HUES64 (cell line): ENCODE results near the gene ERC2.

Experiments used
- H3K27ac ChIP-seq: 2 replicates; pipeline ENCODE4 v1.7.0; 2013; ENCODE audit warnings: low read depth, low read length, inconsistent platforms
- H3K27me3 ChIP-seq: 2 replicates; pipeline ENCODE4 v1.6.1; 2013; ENCODE audit warnings: mild to moderate bottlenecking, low read length; ENCODE audit not compliant: insufficient read depth
- H3K36me3 ChIP-seq: 2 replicates; pipeline ENCODE4 v1.6.1; 2013; ENCODE audit warnings: mild to moderate bottlenecking, low read length; ENCODE audit not compliant: insufficient read depth
- H3K4me1 ChIP-seq: 2 replicates; pipeline ENCODE4 v1.6.1; 2013; ENCODE audit warnings: mild to moderate bottlenecking, low read length, moderate library complexity; ENCODE audit not compliant: insufficient read depth
- H3K4me3 ChIP-seq: 2 replicates; pipeline ENCODE4 v1.5.1; 2013; ENCODE audit warnings: mild to moderate bottlenecking, low read length, moderate library complexity
- H3K9ac ChIP-seq: 2 replicates; pipeline ENCODE4 v1.6.1; 2013; ENCODE audit warnings: mild to moderate bottlenecking, low read depth, low read length
- H3K9me3 ChIP-seq: 2 replicates; pipeline ENCODE4 v1.6.1; 2013; ENCODE audit warnings: low read depth, low read length; ENCODE audit not compliant: insufficient read depth
- WGBS: fragments of 150-250, 120-280 bp; methylation state at CpG from one replicate; pipeline ENCODE4 v1.1.7; 2013; ENCODE audit warnings: missing lambda C conversion rate; 5-methylcytosine and 5-hydroxymethylcytosine counted together

ERC2 gene

DNA sequence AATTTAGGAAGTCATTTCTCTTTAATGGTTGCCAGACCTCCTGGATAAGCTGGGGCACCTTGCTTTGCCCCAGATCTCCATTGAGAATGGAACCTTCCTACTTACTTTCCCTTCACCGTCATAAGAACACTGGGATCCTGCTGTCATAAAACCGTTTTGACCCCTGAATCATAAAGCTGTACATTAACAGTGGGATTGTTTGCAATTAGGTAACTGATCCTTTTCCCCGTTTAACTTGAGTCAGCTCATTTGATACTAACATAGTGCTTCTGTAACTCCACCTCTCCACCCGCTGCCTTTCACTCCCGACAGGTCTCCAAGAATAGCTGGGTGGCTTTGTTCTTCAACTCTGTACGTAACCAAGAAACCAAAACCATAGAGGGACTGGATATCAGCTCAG, 673.0 kb downstream of the ERC2 start:
- Histone ChIP-seq H3K4me3 (no peak overlapping the region), H3K27me3 (no peaks in the 10 kb centered on the region), H3K27ac (no peak overlapping the region), H3K36me3 (no peaks in the 10 kb centered on the region), H3K9me3 (0 out of 2 replicates have a peak, but pooled peaks cover 2% of the 10 kb centered on the region), H3K9ac (no peak overlapping the region), H3K4me1 (no peaks in the 10 kb centered on the region)
- WGBS: 93% methylated on average over 6 of the region's 6 CpGs

- Histone ChIP-seq H3K9me3 (0 out of 2 replicates have a peak, but pooled peaks cover under 1% of the 10 kb centered on the region), H3K9ac (no peak overlapping the region), H3K4me1 (no peaks in the 10 kb centered on the region), H3K27me3 (no peaks in the 10 kb centered on the region), H3K27ac (no peak overlapping the region), H3K4me3 (no peak overlapping the region), H3K36me3 (no peaks in the 10 kb centered on the region)
- WGBS: 89% methylated on average over 2 of the region's 2 CpGs
Observed at GRCh38 chr3:55792742-55793141, 675.5 kb downstream of the ERC2 start.

GRCh38 chr3:55792009-55792408, 676.3 kb downstream of the ERC2 start:
- H3K9me3 ChIP-seq: no peaks in the 10 kb centered on the region
- H3K4me1 ChIP-seq: no peaks in the 10 kb centered on the region
- H3K9ac ChIP-seq: no peak overlapping the region
- H3K4me3 ChIP-seq: no peak overlapping the region
- no peaks in the 10 kb centered on the region for H3K27me3 ChIP-seq
- H3K27ac ChIP-seq: no peak overlapping the region
- H3K36me3 ChIP-seq: no peaks in the 10 kb centered on the region
- no CpG with 5 or more reads among the region's 1 CpG for WGBS

DNA sequence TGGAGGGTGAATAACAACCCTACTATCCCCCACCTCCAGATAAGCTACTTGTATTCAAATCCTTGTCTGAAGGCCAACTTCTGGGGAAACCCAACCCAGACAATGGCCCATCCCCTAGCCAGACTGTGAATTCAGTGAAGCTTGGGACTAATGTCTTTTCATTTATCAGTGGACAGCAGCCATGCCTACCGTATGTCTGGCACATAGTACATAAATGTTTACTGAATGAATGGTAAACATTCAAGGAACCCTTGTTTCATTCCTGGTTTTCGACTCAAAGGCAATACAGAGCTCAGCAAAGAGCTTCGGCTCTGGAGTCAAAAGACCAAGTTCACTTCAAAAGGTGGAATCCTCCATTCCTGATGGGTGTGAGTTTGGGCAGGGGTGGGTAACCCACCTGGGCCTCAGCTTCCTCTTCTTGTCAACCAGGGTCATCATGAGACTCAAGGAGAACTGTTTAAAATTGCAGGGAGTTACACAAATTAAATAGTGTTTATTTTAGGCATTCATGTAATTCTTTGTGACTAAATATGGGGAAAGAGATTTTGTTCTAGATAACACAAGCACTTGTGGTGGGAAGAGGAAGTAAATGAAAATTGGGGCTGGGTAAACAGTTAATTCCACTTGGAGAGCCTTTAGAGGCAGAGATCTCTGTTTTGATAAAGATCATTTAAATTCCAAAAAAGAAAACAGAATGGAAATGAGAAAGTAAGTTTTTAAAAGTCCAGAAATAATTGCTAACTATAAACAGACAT, 677.5 kb downstream of the ERC2 start:
- Histone ChIP-seq H3K9me3 (no peaks in the 10 kb centered on the region), H3K4me3 (no peak overlapping the region), H3K27me3 (no peaks in the 10 kb centered on the region), H3K4me1 (no peaks in the 10 kb centered on the region), H3K27ac (no peak overlapping the region), H3K36me3 (no peaks in the 10 kb centered on the region), H3K9ac (no peak overlapping the region)
- WGBS: 98% methylated on average over 3 of the region's 3 CpGs

DNA sequence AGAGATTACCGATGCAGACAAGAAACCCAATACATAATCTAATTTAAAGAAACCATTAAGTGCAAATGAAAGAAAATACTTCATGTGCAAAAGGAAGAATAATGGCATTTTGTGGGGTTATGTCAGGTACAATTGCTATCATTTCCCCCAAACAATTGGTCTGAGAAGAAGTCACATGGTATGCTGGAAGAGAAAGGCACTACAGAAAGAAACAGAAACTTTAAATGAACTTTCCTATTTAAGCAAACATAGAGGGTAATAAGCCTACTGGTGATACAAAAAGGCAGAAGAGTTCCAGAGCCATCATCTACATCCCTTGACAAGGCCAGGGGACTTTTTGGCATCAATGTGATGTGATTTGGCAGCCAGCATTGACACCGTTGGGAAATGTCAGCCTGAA, 678.8 kb downstream of the ERC2 start:
- H3K36me3 ChIP-seq: no peaks in the 10 kb centered on the region
- no peaks in the 10 kb centered on the region for H3K9me3 ChIP-seq
- H3K27me3 ChIP-seq: no peaks in the 10 kb centered on the region
- H3K9ac ChIP-seq: no peak overlapping the region
- H3K27ac ChIP-seq: no peak overlapping the region
- H3K4me3 ChIP-seq: no peak overlapping the region
- 80% methylated on average over 2 of the region's 2 CpGs for WGBS
- H3K4me1 ChIP-seq: no peaks in the 10 kb centered on the region

- H3K4me3 ChIP-seq: no peak overlapping the region
- no peaks in the 10 kb centered on the region for H3K27me3 ChIP-seq
- WGBS: 89% methylated on average over 3 of the region's 3 CpGs
- H3K9me3 ChIP-seq: no peaks in the 10 kb centered on the region
- no peak overlapping the region for H3K9ac ChIP-seq
- no peaks in the 10 kb centered on the region for H3K36me3 ChIP-seq
- H3K27ac ChIP-seq: no peak overlapping the region
- no peaks in the 10 kb centered on the region for H3K4me1 ChIP-seq
Observed at GRCh38 chr3:55782807-55783206, 685.5 kb downstream of the ERC2 start.

- no peak overlapping the region for H3K27ac ChIP-seq
- 87% methylated on average over 4 of the region's 4 CpGs for WGBS
Observed at GRCh38 chr3:55782351-55782750, 685.9 kb downstream of the ERC2 start.

DNA sequence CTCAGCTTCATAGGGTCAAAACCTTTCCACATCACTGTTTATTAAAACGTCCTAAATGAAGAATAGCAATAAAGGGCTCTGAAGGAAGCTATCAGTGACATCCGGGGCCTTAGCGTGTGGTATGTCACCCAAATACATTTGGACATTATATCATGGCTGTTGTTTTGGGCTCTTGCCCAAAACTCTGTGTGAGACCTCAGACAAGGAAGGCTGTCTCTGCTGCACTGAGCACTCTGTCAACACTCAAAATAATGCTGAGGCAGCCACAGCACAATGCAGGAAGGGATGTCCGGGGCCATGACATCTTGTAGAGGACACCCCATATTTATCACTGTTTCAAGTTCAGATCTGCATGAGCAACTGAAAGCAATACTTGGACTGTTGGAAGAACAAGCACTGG, 687.4 kb downstream of the ERC2 start:
- Histone ChIP-seq H3K27ac (no peak overlapping the region), H3K4me3 (no peak overlapping the region), H3K36me3 (no peaks in the 10 kb centered on the region), H3K4me1 (0 out of 2 replicates have a peak, but pooled peaks cover 3% of the 10 kb centered on the region), H3K9me3 (no peaks in the 10 kb centered on the region), H3K9ac (no peak overlapping the region), H3K27me3 (no peaks in the 10 kb centered on the region)
- 97% methylated on average over 4 of the region's 4 CpGs for WGBS

More at GRCh38 chr3:55782351-55782750, 685.9 kb downstream of the ERC2 start:
- Histone ChIP-seq H3K27me3 (no peaks in the 10 kb centered on the region), H3K9me3 (no peaks in the 10 kb centered on the region), H3K9ac (no peak overlapping the region), H3K36me3 (no peaks in the 10 kb centered on the region), H3K4me1 (no peaks in the 10 kb centered on the region), H3K4me3 (no peak overlapping the region)

GRCh38 chr3:55779543-55779942, 688.7 kb downstream of the ERC2 start:
- H3K4me1 ChIP-seq: 0 out of 2 replicates have a peak, but pooled peaks cover 6% of the 10 kb centered on the region
- no peaks in the 10 kb centered on the region for H3K36me3 ChIP-seq
- H3K9me3 ChIP-seq: no peaks in the 10 kb centered on the region
- no peaks in the 10 kb centered on the region for H3K27me3 ChIP-seq
- no peak overlapping the region for H3K4me3 ChIP-seq
- H3K27ac ChIP-seq: no peak overlapping the region
- WGBS: 95% methylated on average over 2 of the region's 5 CpGs
- no peak overlapping the region for H3K9ac ChIP-seq

GRCh38 chr3:55775366-55776154, 692.7 kb downstream of the ERC2 start:
- Histone ChIP-seq H3K27ac (no peak overlapping the region), H3K36me3 (no peaks in the 10 kb centered on the region), H3K27me3 (no peaks in the 10 kb centered on the region), H3K4me1 (0 out of 2 replicates have a peak, but pooled peaks cover 6% of the 10 kb centered on the region), H3K9me3 (no peaks in the 10 kb centered on the region), H3K9ac (no peak overlapping the region), H3K4me3 (no peak overlapping the region)
- whole genome bisulfite sequencing: 98% methylated on average over 5 of the region's 6 CpGs

DNA sequence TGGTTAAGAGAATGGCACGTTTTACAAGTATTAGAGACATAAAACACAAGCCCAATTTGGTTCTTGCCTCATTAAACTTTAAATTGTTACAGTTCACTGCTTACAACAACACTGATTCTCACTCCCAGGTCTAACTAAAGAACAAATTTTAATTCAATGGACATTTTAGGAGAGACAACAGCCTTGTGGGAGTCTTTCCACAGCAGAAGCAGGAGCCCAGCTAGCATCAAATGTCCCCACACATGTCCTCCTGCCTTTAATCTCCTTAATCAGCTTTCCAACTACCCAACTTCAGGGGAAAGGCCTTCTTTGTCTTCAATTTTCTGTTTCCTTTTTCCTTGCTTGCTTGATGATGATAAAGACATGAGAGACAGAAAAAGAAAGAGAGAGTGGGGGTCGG, 693.4 kb downstream of the ERC2 start:
- Histone ChIP-seq H3K9ac (no peak overlapping the region), H3K36me3 (no peaks in the 10 kb centered on the region), H3K27me3 (no peaks in the 10 kb centered on the region), H3K27ac (no peak overlapping the region), H3K9me3 (no peaks in the 10 kb centered on the region), H3K4me1 (0 out of 2 replicates have a peak, but pooled peaks cover 6% of the 10 kb centered on the region), H3K4me3 (no peak overlapping the region)
- WGBS: 100% methylated on average over 2 of the region's 2 CpGs
